GM19455 (cell line): ENCODE results near the gene PPIF.

Experiments
- ATAC-seq: cut with Tn5 transposase; IDR thresholded peaks from one replicate; pipeline ENCODE4 v1.9.1; 2021; ENCODE audit not compliant: unreplicated experiment

The PPIF gene

GRCh38 chr10:79385392-79385795 is 38.1 kb downstream of the PPIF start:
- ATAC-seq: no peak

- no peak for ATAC-seq
Observed at GRCh38 chr10:79385804-79386531, 38.7 kb downstream of the PPIF start.

DNA sequence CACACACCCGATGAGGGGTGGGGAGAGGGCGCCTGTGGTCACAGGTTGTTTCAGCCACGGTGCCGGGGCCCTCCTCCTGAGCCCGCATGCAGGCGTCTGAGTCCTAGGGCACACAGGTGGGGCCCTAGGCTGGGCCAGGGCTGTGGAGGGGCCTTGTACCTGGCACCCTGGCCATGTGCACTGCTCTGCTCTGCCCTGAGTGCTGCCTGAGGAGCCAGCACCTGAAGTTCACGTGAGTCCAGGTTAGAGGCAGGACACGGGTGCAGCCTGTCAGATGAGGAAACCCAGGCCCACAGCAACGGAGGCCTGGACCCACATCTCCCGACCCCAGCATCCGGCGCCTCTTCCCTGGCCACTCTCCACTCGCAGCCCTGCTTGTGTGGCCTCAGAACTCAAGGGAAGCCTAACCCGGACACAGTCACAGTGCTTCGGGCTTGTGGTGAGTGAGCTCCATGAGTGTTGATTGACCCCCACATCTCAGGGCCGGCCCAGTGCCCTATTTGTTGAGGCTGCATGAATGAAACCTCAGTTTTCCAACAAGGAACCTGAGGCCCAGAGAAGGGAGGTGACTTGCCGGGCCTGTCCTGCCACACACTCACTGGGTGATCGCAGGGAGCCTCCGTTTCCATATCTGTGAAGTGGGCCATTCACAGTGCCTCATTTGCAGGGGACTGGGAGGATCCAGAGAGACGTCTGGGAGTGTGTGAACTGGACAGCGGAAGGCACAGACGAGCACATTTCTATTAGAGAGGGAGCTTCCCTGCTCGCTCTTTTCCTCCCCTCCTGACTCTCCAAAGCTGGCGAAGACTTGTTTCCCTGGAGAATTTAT is 39.6 kb downstream of the PPIF start:
- no peak for ATAC-seq

- no peak for ATAC-seq
Observed at GRCh38 chr10:79387466-79387973, 40.3 kb downstream of the PPIF start.

DNA sequence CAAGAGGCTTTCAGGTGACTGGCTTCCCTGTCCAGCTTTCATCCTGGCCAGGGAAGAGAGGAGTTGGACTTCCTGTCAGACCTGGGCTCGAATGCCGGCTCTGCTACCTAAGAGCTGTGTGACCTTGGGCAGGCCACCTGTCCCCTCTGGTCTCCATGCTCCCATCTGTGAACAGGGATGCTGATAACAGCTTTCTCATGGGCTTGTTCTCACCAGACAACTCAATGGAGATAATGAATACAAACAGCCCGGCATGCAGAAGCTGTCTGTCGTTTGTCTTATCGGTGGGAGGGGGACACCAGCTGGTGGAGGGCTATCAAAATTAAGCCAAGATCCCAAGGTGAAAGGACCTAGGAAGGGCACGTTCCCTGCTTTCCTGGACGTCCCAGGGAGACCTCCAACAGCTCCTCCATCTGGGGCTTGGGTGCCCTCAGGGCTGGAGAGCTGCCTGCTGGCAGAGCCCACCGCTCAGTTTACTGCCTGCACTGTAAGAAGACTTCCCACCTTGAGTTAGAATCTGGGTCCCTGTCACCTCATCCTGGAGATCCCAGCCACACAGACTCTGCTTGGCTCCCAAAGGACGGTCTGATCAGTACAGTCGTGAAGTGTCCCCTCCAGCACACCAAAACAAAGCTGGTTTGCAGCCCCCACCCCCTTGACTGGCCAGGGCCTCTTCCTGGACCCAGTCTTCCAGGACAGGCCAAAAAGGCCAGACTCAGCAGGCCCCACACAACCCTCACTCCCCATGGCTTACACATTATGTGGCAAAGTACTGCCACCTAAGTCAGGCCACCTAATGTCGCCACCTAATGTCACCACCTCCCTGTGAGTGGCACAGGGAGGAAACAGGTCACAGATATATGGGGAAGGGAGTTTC is 40.9 kb downstream of the PPIF start:
- ATAC-seq: no peak

- no peak for ATAC-seq
Observed at GRCh38 chr10:79390057-79390456, 42.8 kb downstream of the PPIF start.

GRCh38 chr10:79390551-79391229 is 43.4 kb downstream of the PPIF start:
- no peak for ATAC-seq

DNA sequence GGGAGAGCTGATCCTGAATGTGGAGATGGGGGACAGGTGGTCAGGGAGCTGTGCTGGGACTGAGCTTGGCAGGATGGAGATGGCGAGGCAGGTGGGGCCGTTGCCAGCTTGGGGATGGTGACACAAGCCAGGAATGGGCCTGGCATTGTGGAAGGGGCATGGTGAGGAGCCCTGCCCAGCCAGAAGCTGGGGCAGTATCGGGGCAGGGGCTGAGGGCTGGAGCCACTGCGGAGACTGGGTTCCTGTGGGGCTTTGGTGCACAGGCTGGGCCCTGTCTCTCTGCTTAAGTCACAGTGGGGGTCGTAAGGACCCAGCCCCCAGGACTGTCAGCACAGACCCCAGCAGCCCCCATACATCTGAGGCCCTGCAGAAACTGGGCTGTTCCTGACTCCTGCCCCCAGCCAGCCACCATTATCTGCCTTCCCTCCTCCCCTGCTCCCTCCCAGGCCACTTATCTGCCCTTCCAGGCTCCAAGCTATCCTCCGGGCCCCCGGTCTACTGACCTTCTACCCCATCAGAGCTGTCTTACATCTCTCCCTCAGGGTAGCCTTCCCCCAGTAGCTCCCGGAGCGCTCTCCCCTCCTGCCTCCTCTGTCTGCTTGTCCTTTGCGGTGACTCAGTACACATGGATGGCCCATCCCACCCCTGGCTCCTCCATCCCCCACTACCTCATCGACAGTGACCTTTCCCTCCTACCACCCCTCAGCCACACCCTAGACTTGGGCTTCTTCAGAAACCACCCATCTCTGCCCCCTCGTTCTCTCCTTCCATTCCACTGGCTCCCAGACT is 44.2 kb downstream of the PPIF start:
- ATAC-seq: no peak

DNA sequence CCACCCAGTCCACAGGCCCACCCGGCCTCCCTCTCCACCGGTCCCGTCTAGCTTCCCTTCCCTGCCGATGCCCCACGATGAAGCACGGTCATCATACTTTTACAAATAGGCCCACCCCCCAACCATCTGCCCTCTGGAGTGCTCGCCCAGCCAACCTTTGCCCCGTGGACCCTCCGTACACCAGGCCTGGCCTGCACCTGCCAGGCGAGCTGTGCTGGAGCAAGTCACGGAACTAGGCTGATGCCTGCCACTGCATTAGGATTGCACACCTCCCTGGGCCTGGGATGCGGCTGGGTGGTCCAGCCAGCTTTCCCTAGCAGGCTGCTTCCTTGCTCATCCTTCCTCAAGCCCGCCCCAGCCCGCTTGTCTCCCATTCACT is 44.7 kb downstream of the PPIF start:
- ATAC-seq: no peak

GRCh38 chr10:79392506-79393176 is 45.4 kb downstream of the PPIF start:
- ATAC-seq: no peak

DNA sequence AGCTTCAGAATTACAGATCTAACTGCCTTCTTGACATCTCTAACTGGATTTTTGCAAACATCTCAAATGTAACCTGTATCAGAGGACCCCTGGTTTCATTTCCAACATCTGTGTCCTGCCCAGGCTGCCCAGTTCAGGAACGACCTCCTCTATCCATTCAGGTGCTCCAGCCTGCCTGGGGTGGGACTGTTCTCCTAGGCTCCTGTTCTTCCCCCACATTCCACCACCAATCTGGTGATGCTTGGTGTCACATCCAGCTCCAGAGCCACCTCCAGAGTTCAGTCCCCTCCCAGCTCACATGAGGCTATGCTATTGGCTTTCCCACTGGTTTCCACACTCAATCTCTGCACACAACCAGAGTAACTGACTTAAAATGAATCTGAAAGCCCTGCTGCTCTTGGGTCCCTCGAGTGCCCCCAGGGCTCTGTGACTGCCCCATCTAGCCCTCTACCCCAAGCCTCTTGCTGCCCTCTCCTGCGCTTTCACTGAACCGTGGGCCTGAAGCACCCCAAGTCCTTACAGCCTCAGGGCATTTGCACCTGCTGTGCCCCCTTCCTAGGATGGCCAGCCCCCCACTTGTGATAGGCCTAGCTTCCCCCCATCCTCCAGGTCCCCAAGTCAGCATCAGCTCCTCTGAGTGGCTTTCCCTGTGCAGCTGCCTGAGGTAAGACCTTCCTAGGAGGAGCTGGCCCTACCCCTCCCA is 46.1 kb downstream of the PPIF start:
- no peak for ATAC-seq

DNA sequence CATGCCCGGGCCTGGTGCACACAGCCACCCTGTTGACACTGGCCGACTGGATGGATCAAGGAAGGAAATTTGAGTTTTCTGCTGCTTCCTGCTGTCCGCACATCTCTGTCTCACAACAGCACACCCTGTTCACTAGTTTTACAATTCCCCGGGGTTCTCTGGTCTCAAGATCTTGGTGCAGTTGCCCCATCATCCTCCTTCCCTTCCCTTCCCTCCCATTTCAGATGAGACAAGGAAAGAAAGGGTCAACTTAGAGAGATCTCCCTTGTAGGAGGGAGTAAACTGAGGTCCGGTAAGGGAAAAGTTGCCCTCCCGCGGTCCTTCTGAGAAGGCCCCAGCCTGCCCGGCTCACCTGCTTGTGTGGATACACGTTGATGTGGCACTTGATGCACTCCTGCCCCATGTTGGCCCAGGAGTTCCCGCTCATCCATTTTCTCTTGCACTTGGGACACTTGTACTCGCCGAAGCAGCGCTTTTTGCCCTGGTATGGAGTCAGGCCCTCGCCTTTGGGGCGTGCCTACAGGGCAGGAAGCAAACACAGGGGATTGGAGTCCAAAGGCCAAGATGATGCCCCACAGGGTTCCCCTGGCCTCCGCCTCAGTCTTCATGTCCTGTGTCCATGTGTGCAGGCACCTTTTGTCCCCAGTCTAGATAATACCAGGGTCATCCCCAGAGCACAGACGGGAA is 46.8 kb downstream of the PPIF start:
- ATAC-seq: no peak

DNA sequence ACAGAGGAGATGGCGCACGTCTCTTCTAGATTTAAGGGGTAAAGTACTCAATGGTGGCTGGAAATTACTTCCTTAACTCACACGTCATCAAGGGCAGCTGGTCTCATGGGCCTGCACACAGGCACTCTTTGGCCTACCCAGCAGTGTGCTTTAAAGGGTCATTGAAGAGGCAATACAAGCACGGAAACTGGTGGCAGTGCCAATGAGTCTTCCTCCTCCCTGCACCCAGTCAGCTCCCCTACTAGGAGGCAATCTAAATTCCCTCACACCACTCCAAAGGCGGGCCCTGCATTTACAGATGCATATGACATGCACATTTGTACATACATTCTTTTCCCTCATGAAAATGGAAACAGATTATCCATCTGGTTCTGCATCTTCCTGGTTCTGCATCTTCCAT is 47.4 kb downstream of the PPIF start:
- ATAC-seq: no peak

- no peak for ATAC-seq
Observed at GRCh38 chr10:79396520-79396919, 49.3 kb downstream of the PPIF start.

DNA sequence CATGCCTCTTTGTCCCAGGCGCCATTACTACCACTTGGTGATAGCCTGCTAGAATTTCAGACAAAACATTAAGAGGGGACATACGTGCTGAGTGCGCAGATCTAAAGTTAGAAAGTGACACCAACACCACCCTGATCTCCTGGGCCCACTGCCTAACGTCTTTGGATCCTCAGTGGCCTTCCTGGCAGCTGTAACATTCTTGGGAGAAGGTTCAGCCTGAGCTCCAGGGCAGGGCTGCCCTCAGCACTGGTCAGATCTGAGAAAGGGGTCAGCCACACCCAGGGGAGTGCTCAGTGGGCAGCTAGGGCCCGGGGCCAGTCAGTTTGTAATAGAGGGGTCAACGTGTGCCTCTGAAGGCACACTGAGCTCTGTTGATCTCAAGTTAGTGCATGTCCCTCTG is 49.8 kb downstream of the PPIF start:
- no peak for ATAC-seq

DNA sequence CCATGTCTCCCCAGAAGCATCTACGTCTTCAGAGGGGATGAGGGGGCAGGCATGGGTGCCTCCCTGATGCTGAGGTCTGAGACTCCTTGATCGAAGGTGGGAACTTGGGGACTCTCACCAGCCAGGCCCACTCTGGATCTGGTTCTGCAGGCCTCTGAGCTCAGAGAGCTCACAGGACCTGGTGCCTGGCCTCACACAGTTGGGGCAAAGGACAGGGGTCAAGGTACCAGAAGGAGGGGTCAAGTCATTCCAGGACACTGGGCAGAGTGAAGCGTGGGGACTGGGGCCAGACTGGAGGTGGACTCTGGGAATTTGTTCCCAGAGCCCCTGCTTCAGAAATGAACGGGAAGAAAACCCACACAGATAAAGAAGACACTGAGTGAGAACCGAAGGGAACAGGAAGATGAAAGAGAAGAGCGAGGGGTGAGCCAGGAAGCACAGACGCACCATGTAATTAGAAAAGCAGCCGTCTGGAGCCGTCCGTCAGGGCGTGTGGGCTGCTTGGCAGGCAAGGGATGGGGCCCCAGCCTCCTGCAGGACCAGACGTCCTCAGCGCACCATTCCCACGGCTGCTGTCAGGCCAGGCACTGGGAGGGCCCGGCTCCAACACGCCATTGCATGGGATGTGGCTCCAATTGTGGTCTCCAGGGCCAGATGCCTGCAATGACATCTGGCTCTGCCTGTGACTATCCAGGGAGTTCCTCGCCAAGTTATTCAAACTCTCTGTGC is 50.5 kb downstream of the PPIF start:
- ATAC-seq: no peak

- no peak for ATAC-seq
Observed at GRCh38 chr10:79398642-79399041, 51.4 kb downstream of the PPIF start.
